Tongue (tissue), 2 donors: ENCODE measurements around the gene IGFALS. TPM values are rescaled to one million over a fixed set of nuclear protein-coding genes. Genes with fewer than 3 reads are reported as not detected.
A peak's percentile ranks its signal among the peaks of the same experiment; 100 is the strongest.

ENCODE experiments used
- DNase-seq: peaks from one replicate; pipeline ENCODE4 v3.0.0-alpha.2; 2015
- total RNA-seq: library from RNA; depleted of rRNA; stranded (reverse); fragments of >200 nt; gene quantifications from one replicate; pipeline ENCODE4 v1.2.3, GENCODE V29; 2014

Gene IGFALS
- total RNA-seq, 1 donor from 2014 or later: 0.31 TPM

- no peak for DNase-seq
Observed at GRCh38 chr16:1789643-1790045, 3.9 kb downstream of the IGFALS start.

DNA sequence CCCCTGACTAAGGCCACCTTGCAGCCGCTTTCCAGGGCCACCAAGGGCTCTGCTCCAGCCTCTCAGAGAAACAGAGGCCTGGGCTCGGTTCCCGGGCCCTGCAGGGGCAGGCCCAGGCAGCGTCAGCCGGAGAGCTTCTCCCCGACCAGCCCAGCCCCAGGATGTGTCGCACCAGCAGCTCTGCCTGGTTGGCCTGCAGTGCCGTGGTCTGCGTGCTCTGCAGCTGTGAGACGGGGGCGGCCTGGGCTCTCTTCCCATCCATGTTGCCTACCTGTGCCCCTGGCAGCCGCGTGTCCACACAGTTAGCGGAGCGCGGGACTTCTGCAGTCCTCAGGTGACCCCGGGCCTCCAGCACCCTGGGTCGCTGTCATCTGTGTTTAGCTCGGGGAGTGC lies 4.8 kb downstream of the IGFALS start:
- DNase-seq: no peak

- no peak for DNase-seq
Observed at GRCh38 chr16:1788095-1788707, 5.3 kb downstream of the IGFALS start.

GRCh38 chr16:1787322-1788094 lies 6.0 kb downstream of the IGFALS start:
- no peak for DNase-seq

DNA sequence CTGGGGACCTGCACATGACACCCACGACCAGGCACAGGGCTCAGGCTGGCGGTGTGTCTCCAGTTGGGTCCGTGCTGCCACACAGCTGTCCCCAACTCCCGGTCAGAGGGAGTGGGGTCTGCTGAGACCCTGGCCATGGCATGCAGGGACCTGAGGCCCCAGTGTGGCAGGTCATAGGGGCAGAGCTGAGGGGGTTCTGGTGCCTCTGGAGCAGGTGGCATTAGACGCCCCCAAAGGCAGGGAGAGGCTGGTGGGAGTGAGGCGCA lies 6.5 kb downstream of the IGFALS start:
- no peak for DNase-seq

- DNase-seq: no peak
Observed at GRCh38 chr16:1786242-1787055, 7.1 kb downstream of the IGFALS start.

DNA sequence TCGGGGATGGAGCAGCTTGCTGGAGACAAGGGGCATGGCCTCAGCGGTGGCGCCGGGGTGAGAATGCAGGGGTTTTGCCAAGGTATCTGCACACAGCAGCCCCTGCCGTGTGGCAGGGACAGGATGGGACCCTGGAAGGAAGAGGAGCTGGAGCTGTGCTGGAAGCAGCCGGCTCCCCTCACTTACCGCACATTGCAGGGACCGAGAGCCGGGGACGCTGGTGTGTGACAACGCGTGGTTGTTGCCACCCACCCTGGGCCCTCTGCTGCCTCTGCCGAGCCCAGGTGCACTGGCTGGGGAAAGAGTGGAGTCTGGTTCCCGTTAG lies 7.7 kb downstream of the IGFALS start:
- no peak for DNase-seq

GRCh38 chr16:1784977-1785845 lies 8.3 kb downstream of the IGFALS start:
- DNase-seq: no peak

- peak; percentile 100 for DNase-seq
Observed at GRCh38 chr16:1782408-1783264, 10.9 kb downstream of the IGFALS start, which contains the start of the genes NUBP2 and SPSB3. Gene NUBP2 (plus strand): TSS chr16:1782960. CDS start chr16:1783021, 61 bp downstream. Gene SPSB3 (minus strand): TSS chr16:1782571. CDS start chr16:1781483, 1,088 bp downstream.

DNA sequence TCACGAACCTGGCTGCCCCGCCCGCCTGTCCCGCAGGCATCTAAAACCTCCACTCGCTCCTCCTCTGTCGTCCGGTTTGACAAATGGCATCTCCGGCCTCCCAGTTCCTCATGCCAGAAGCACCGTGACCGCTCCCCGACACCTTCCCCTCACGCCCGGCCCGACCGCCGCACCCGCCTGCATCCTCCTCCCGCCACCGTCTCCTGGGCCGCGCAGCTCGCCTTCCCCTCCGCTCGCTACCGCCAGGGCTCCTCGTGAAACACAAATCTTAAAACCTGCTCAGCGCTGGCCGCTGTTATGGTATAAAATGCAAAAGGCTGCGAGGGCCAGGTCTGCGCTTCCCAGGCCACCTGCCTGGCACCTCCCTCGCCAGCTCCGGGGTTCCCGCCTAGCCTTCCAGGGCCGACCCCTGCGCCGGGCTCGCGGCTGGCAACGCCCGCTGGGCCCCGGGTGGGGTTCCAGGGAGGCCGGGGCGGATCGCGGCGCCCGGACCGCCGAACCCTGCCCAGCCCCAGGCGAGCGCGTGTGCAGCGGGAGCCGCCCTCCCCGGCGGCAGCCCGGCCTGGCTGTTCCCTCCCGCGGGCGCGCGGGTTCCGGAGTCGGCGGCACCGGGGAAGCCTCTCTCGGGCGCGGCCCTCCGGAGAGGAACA lies 11.6 kb downstream of the IGFALS start:
- no peak for DNase-seq

GRCh38 chr16:1781254-1781653 lies 12.3 kb downstream of the IGFALS start:
- no peak for DNase-seq

- no peak for DNase-seq
Observed at GRCh38 chr16:1780677-1781072, 12.8 kb downstream of the IGFALS start.

DNA sequence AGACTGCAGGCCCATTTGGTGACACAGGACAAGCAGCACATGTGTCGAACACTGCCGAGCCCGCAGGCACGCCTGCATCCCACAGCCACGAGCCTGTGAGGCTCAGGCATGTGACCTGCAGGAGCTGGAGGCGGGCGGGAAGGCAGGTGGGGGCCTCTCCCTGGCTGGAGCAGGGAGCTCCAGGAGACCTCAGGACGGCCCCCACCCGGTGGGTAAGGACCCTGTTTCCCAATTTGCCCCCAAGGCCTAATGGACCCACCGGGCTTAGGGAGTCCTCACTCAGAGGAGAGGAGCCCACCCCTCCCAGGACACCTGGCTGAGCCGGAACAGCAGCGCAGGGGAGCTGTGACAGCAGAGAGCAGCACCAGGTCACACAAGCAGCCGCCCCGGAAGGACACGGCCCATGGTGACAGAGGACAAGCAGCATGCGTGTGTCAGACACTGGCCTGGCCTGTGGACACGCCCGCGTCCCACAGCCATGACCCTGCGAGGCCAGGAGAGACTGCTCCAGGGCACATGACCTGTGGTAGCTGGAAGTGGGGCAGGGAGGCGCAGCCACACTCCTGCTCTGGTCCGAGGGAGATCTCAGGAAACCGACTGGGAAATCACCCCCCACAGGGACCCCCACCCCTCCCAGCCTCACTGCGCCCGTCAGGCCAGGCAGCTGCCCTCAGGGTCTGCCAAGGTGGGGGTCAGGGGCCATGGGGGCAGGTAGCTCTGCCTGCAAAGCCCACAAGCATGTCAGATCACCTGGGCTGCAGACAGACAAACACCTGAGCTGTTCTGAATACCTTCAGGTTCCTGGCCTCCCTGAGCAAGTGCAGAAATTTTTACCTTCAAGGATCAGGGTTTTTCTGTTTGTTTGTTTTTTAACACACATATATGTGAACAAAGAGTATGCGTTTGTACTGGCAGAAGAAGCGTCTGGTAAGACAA lies 13.5 kb downstream of the IGFALS start:
- no peak for DNase-seq

GRCh38 chr16:1779234-1779701 lies 14.2 kb downstream of the IGFALS start:
- no peak for DNase-seq

GRCh38 chr16:1778200-1779179 lies 15.0 kb downstream of the IGFALS start:
- DNase-seq: no peak

DNA sequence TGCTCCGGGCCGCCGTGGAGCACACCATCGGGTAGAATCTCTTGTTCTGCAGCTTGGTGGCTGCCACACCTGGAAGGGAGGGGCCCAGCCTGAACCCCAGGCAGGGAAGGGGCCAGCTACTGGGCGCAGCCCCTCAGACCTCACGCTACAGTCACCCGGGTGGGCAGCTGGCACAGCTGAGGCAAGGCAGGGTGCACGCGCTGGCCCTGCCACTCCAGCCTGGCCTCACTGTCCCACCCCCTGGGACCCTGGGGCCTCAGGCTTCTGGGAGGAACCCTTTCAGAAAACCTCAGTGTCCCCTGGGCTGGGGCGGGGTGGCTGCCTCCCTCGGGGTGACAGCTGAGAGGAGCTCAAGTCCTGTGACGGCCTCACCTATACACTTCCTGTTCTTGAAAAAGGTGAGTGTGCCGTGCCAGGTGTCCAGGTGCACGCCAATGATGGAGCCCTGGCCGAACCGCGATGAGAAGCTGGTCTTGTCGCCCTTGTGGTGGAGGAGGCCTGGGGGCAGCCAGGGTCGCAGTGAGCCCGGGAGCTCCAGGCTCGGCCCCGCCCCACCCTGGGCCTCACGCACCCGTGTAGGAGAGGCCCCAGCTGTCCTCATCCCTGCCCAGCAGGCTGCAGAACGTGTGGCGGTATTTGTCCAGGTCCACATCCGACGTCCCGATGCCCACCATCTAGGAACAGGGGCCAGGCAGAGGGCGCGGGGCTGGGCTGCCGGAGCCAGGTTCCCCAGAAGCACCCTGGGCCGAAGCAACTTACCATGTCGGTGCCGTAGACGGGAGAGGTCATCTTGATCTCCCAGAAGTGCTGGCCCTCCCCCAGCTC lies 15.9 kb downstream of the IGFALS start:
- no peak for DNase-seq

- no peak for DNase-seq
Observed at GRCh38 chr16:1776991-1777374, 16.5 kb downstream of the IGFALS start.

- DNase-seq: no peak
Observed at GRCh38 chr16:1776672-1776955, 16.9 kb downstream of the IGFALS start.
